BJ (cell line): ENCODE results near the gene MLPH. TPM values are rescaled to one million over a fixed set of nuclear protein-coding genes. Genes with fewer than 3 reads are reported as not detected.

Experiments used
- CTCF ChIA-PET: fragments of 350-600 bp; formaldehyde crosslinking; extraction: SDS; loops from one replicate; lab custom pipeline; 2021; ENCODE audit warnings: antibody characterized with exemption, inconsistent platforms; lab: Yijun Ruan, JAX
- POLR2A ChIA-PET: fragments of 300-600 bp; sonication (Branson Sonifier 250); formaldehyde crosslinking; extraction: SDS; loops from one replicate; lab custom pipeline; 2021; ENCODE audit warnings: antibody characterized with exemption; lab: Charles Lee
- DNase-seq: peaks from one replicate; pipeline ENCODE4 v3.0.0-alpha.2; 2011; ENCODE audit warnings: low read depth
- H3K27me3 ChIP-seq: 2 replicates; pipeline ENCODE4 v1.6.0; 2011; ENCODE audit warnings: low read length; ENCODE audit not compliant: control insufficient read depth, insufficient read depth
- H3K36me3 ChIP-seq: 2 replicates; pipeline ENCODE4 v1.5.1; 2011; ENCODE audit warnings: low read length; ENCODE audit not compliant: control insufficient read depth, insufficient read depth
- H3K4me3 ChIP-seq: 2 replicates; pipeline ENCODE4 v1.5.1; 2011; ENCODE audit warnings: low read depth, mild to moderate bottlenecking, control low read depth, low read length
- polyA plus RNA-seq: library from polyadenylated mRNA; depleted of rRNA; stranded (reverse); fragments of >200 nt; gene quantifications from 2 replicates; pipeline ENCODE4 v1.2.3, GENCODE V29; 2011
- TF ChIP-seq, protein P1 (sequence below): IDR thresholded peaks from 2 replicates; pipeline ENCODE4 v1.5.1; 2011; ENCODE audit warnings: low read depth, mild to moderate bottlenecking, control low read depth, inconsistent platforms, low read length, moderate library complexity; ENCODE audit not compliant: insufficient read depth

The MLPH gene
- polyA plus RNA-seq, 1 experiment, result 18.5 TPM

DNA sequence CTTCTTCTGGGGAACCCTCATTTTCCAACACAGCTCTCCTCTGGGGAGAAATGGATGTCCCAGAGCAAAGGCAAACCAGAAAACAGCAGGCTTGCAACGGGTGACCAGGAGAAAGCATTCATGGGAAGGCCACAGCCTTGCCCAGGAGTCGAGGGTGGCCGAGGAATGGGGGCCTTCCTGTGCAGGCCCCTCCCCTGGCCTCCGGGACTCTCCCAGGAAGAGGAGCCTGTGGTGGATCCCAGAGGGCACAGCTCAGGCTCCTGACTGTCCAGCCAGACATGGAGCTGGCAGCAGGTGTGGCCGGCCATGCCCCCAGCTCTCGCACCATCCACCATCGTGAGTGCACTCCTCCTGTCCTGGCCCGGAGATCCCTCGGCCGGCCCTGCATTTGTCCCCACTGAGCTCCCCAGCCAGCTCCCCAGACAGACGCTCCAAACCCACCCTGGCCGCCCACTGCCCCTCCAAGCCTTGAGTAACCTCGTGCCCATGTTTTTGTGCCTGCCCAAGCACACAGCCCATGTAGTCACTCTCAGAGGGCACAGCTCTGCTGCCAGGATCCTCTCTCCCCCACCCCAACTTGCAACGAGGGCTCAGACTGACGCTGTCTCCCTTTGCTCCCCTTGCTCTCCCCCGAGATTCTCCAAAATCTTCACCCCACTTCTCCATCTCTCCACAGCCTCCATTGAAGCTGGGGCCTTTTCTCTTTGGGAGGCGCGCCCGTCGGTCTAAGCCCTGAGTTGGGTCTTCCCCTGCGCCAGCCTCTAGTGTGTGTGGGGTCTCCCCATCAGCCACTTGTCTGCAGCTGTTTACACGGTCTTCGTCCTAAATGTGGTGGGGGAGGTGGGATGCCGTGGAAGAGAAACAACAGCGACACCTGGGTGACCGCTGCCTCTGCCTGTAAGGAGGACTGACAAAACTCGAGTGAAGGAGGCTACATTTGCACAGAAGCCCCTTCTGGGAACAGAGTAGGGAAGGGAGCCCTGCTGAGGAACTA lies 89.1 kb downstream of the MLPH start:
- no peak for DNase-seq
- TF ChIP-seq, protein P1, sequence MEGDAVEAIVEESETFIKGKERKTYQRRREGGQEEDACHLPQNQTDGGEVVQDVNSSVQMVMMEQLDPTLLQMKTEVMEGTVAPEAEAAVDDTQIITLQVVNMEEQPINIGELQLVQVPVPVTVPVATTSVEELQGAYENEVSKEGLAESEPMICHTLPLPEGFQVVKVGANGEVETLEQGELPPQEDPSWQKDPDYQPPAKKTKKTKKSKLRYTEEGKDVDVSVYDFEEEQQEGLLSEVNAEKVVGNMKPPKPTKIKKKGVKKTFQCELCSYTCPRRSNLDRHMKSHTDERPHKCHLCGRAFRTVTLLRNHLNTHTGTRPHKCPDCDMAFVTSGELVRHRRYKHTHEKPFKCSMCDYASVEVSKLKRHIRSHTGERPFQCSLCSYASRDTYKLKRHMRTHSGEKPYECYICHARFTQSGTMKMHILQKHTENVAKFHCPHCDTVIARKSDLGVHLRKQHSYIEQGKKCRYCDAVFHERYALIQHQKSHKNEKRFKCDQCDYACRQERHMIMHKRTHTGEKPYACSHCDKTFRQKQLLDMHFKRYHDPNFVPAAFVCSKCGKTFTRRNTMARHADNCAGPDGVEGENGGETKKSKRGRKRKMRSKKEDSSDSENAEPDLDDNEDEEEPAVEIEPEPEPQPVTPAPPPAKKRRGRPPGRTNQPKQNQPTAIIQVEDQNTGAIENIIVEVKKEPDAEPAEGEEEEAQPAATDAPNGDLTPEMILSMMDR, result no peak
- Histone ChIP-seq H3K27me3 (peaks cover 3% of the 10 kb centered on the region; the same call in 1 of the 2 replicates), H3K4me3 (no peak overlapping the region), H3K36me3 (no peaks in the 10 kb centered on the region)
- ChIA-PET POLR2A (interaction anchor here (0.7 kb wide), 1 partner anchor 9 kb away, joined by 3 read pairs; no protein-coding TSS in a partner anchor), CTCF (interaction anchor here (1.2 to 2.5 kb wide), 2 partner anchors 63 to 169 kb away, joined by 7 to 11 read pairs; no protein-coding TSS in a partner anchor)

DNA sequence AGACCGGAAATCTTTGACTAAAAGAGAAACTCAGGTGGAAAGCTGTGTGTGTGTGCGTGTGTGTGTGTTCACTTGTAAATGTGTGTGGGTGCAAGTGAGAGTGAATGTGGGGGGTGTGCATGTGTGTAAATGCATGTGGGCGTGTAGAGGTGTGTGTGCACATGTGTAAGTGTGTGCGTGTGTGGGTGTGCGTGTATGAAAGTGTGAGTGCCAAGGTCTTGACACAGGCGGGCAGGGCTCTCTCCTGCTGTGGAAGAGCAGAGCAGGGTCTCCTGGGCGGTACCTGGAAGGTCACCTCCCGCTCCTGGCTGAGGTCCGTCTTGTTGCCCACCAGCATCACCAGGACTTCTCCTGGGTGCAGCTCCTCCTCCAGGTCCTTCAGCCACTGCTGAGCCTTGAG lies 89.9 kb downstream of the MLPH start:
- ChIA-PET POLR2A (no interaction called here), CTCF (interaction anchor here (1.5 to 2.5 kb wide), 2 partner anchors 64 to 168 kb away, joined by 8 to 11 read pairs; no protein-coding TSS in a partner anchor)

DNA sequence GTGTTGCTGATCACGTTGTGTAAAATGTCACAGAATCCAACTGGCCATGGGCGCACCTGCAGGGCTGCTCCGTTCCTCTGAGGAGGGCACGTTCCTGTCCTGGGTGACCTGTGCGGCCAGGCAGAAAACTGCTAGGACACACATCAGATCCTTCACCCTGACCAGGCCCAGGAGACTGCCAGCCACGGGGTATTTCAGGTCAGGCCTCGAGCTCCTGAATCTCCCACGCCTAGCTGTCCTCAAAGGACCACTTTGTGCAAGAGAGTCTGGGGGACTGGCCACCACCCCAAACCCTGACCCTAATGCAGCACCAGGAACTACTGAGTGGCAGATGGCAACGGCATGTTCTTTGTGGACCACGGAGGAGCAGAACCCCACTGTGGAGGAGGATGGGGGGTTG lies 90.4 kb downstream of the MLPH start:
- CTCF ChIA-PET, result interaction anchor here (1.5 kb wide), 1 partner anchor 167 kb away, joined by 8 read pairs; no protein-coding TSS in a partner anchor
- no peak for DNase-seq
- Histone ChIP-seq H3K36me3 (no peaks in the 10 kb centered on the region), H3K27me3 (peaks cover 3% of the 10 kb centered on the region; the same call in 1 of the 2 replicates), H3K4me3 (no peak overlapping the region)
- POLR2A ChIA-PET, result no interaction called here
- TF ChIP-seq, protein P1, result no peak

More for the DNA sequence above, 89.9 kb downstream of the MLPH start:
- peaks cover 3% of the 10 kb centered on the region; the same call in 1 of the 2 replicates for H3K27me3 ChIP-seq
- H3K36me3 ChIP-seq, result no peaks in the 10 kb centered on the region
- no peak for DNase-seq
- TF ChIP-seq, protein P1, result no peak
- H3K4me3 ChIP-seq, result no peak overlapping the region

DNA sequence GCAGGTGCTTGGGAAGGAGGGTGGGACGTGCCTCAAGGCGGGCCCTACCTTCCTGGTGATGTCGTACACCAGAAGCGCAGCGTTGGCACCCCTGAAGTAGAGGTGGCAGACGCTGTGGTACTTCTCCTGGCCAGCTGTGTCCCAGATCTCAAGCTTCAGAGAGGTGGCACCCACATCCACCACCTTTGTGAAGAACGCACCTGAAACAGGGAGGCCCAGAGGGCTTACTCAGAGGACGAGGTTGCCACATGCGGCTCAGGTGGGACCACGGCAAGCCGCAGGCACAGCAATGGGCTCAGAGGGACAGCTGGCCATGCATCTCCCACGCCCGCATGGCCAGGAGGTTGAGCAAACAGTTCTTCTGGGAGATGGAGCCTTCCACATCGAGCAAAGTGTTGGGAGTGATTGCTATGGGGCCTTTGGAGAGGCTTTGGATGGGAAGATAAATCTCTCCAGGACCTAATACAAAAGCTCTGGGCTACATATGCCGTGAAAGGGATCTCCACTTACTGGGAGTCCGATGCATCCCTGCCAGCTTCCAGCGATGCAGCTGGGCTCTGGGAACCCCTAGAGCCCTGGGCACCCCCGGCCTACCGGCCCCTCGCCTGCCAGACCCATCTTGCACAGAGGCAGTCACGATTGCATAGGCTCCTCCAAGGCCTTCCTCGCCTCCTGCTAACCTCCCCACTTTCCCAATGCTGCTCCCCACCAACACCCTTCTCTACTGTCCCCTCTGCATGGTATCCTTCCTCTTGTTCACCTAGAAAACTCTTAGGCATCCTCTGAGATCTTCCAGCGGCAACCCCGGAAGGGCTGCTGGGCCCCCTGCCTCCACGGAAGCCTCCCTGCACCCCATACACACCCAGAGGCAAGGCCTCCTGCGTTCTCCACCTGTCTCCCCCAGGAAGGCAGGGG lies 91.2 kb downstream of the MLPH start:
- peaks cover 3% of the 10 kb centered on the region; the same call in 1 of the 2 replicates for H3K27me3 ChIP-seq
- ChIA-PET CTCF (interaction anchor here (0.9 to 1.5 kb wide), 2 partner anchors 66 to 167 kb away, joined by 3 to 8 read pairs; no protein-coding TSS in a partner anchor), POLR2A (no interaction called here)
- H3K36me3 ChIP-seq, result no peaks in the 10 kb centered on the region
- TF ChIP-seq, protein P1, result no peak
- DNase-seq, result no peak
- no peak overlapping the region for H3K4me3 ChIP-seq
